ENCODE measurements around the gene FLNB.

- TF ChIP-seq CTCF (IDR thresholded peaks at IDR 0.05; ENCODE audit: low read length): no peak
- TF ChIP-seq EZH2 (IDR thresholded peaks at IDR 0.05; ENCODE audit: borderline replicate concordance, low read length): no peak
Observed at GRCh38 chr3:58071480-58071971, 63.3 kb downstream of the FLNB start.
